Left colon (tissue), 2 donors: ENCODE data around the gene NCAPH2. TPM values are rescaled to one million over a fixed set of nuclear protein-coding genes. Genes with fewer than 3 reads are reported as not detected.
"Not testable (repeated sequence)": the region's sequence is repeated elsewhere in the genome, so short reads cannot be mapped to it uniquely, and the experiment has no call there.

Experiments used
- ATAC-seq: fragments of 200-7000 bp; cut with Tn5 transposase; one replicate; pipeline ENCODE4 v1.9.1; 2020; ENCODE audit warnings: mild to moderate bottlenecking, moderate library complexity
- DNase-seq, 2 donors: peaks; one replicate each; pipeline ENCODE4 v3.0.0-alpha.2; 2020
- intact Hi-C, 2 donors: fragments of 100-400 bp; cut with DNase I in 1 of 2; cut with micrococcal nuclease in 1 of 2; formaldehyde crosslinking; loops; one replicate each; pipeline versions ENCODE4 v1.11.2 to v1.14.0; 2022; cut with DNase I, micrococcal nuclease
- total RNA-seq, 2 donors: library from RNA; stranded (reverse); fragmentation: NEBNext Ultra II Directional; extraction: Animal tissue kit (Norgen Biotek cat#: 25700); gene quantifications; one replicate each; pipeline ENCODE4 v1.2.1, GENCODE V29; 2021
- donor health status: DM: no; HTN: no; CAD: no.
- donor health status: DM: yes; HTN: yes; CAD: no.

The NCAPH2 gene
- total RNA-seq, 2 donors from 2014 or later: 26.6 to 27.1 TPM

- ATAC-seq (no peak), DNase-seq (no peak)
- intact Hi-C loops: no loop called here
Measured at GRCh38 chr22:50540381-50540780, 32.4 kb downstream of the NCAPH2 start.

- ATAC-seq (peak; percentile 9), DNase-seq (peak in 1 of 2 donors; percentile 47)
- intact Hi-C loops: not testable (repeated sequence)
Measured at GRCh38 chr22:50541667-50542026, 33.6 kb downstream of the NCAPH2 start.

- intact Hi-C loops: no loop called here
- DNase-seq: peak in 1 of 2 donors; percentile 39
Measured at GRCh38 chr22:50542416-50542927, 34.4 kb downstream of the NCAPH2 start.

GRCh38 chr22:50544078-50544745 is 36.2 kb downstream of the NCAPH2 start:
- peak; percentile 77 for ATAC-seq
- DNase-seq: peak; percentile 83 to 92
- intact Hi-C loops: no loop called here

More at GRCh38 chr22:50542416-50542927, 34.4 kb downstream of the NCAPH2 start:
- ATAC-seq: no peak

- intact Hi-C loops: no loop called here
- ATAC-seq (peak; percentile 40), DNase-seq (peak; percentile 59 to 70)
Measured at GRCh38 chr22:50544746-50545253, 36.8 kb downstream of the NCAPH2 start.

GRCh38 chr22:50545522-50546325 is 37.7 kb downstream of the NCAPH2 start, which contains the start of gene KLHDC7B:
TSS of gene KLHDC7B (plus strand) at chr22:50545899. CDS start at chr22:50546244, 345 bp downstream.
- intact Hi-C loops: no loop called here
- DNase-seq (peak in 1 of 2 donors; percentile 29), ATAC-seq (no peak)

GRCh38 chr22:50546326-50547262 is 38.6 kb downstream of the NCAPH2 start:
- ATAC-seq: no peak
- DNase-seq: no peak
- intact Hi-C loops: no loop called here

- ATAC-seq (no peak), DNase-seq (no peak)
- intact Hi-C loops: no loop called here
Measured at GRCh38 chr22:50547263-50547985, 39.4 kb downstream of the NCAPH2 start.

- peak in 1 of 2 donors; percentile 58 for DNase-seq
- peak; percentile 9 for ATAC-seq
- intact Hi-C loops: no loop called here
Measured at GRCh38 chr22:50548040-50548920, 40.3 kb downstream of the NCAPH2 start.

GRCh38 chr22:50548921-50549790 is 41.1 kb downstream of the NCAPH2 start:
- ATAC-seq (no peak), DNase-seq (no peak)
- intact Hi-C loops: no loop called here

GRCh38 chr22:50550395-50550794 is 42.4 kb downstream of the NCAPH2 start:
- intact Hi-C loops: no loop called here
- DNase-seq (no peak), ATAC-seq (no peak)

- intact Hi-C loops: no loop called here
- ATAC-seq: peak; percentile 43
- no peak for DNase-seq
Measured at GRCh38 chr22:50551160-50551752, 43.2 kb downstream of the NCAPH2 start.

- ATAC-seq (no peak), DNase-seq (no peak)
- intact Hi-C loops: no loop called here
Measured at GRCh38 chr22:50553310-50553709, 45.3 kb downstream of the NCAPH2 start.

- ATAC-seq: no peak
- DNase-seq: no peak
- intact Hi-C loops: no loop called here
Measured at GRCh38 chr22:50556703-50557102, 48.7 kb downstream of the NCAPH2 start.

- intact Hi-C loops: no loop called here
- DNase-seq (no peak), ATAC-seq (no peak)
Measured at GRCh38 chr22:50560034-50560433, 52.0 kb downstream of the NCAPH2 start.
